B cell (primary cell): ENCODE data around the gene PHF21A.
A peak's percentile ranks its signal among the peaks of the same experiment; 100 is the strongest.

ENCODE experiments used
- EZH2 ChIP-seq: IDR thresholded peaks from 2 replicates; pipeline ENCODE4 v1.6.1; 2012; ENCODE audit warnings: borderline replicate concordance, low read depth, mild to moderate bottlenecking, moderate library complexity, low read length; ENCODE audit not compliant: insufficient read depth, poor library complexity, severe bottlenecking
- TF ChIP-seq, protein P1 (sequence below): fragments of 200-600 bp; IDR thresholded peaks from one replicate; pipeline ENCODE4 v1.8.0; 2022; ENCODE audit warnings: antibody characterized with exemption, mild to moderate bottlenecking

DNA sequence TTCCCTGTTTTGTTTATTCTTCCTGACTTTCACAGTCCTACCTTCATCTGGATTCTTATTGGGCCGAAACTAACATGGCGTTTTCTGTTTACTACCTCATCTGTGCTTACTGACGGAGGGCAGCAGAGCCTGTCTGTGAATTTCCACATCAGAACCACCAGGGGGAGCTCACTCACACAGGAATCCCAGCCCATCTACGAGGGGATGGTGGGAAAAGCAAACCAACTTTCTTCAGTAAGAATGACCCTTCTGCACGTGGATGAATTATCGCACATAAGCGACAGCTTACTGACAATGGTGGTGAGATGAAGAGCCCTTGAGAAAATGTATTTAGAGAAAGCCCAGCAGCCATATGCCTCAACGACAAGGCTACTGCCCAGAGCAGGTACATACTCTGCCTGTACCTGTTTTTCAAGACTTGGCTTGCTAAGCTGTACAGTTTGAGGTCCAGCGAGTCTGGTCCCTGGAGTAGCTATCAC lies 156.3 kb downstream of the PHF21A start:
- TF ChIP-seq, protein P1, sequence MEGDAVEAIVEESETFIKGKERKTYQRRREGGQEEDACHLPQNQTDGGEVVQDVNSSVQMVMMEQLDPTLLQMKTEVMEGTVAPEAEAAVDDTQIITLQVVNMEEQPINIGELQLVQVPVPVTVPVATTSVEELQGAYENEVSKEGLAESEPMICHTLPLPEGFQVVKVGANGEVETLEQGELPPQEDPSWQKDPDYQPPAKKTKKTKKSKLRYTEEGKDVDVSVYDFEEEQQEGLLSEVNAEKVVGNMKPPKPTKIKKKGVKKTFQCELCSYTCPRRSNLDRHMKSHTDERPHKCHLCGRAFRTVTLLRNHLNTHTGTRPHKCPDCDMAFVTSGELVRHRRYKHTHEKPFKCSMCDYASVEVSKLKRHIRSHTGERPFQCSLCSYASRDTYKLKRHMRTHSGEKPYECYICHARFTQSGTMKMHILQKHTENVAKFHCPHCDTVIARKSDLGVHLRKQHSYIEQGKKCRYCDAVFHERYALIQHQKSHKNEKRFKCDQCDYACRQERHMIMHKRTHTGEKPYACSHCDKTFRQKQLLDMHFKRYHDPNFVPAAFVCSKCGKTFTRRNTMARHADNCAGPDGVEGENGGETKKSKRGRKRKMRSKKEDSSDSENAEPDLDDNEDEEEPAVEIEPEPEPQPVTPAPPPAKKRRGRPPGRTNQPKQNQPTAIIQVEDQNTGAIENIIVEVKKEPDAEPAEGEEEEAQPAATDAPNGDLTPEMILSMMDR = peak; percentile 95
- no peak for TF ChIP-seq EZH2
